ENCODE data around the gene KIF7. TPM values are rescaled to one million over a fixed set of nuclear protein-coding genes. Genes with fewer than 3 reads are reported as not detected.

KIF7 gene
- total RNA-seq, 1 experiment from 2014 or later = 20.4 TPM

- Mint-ChIP-seq H3K36me3 (no peaks in the 10 kb centered on the region), H3K27ac (no peak overlapping the region), H3K4me3 (peak overlapping the region; percentile 63), H3K9me3 (peaks cover 4% of the 10 kb centered on the region), H3K4me1 (peaks cover 14% of the 10 kb centered on the region), H3K27me3 (ENCODE audit: low read depth) (peaks cover 29% of the 10 kb centered on the region)
- CTCF ChIA-PET = interaction anchor here (1.5 to 5.0 kb wide), 4 partner anchors 8 to 210 kb away, joined by 4 to 33 read pairs (median 11); no protein-coding TSS in a partner anchor
- no peak for TF ChIP-seq ETV6 (CRISPR knock-in tag; IDR thresholded peaks at IDR 0.05)
- TF ChIP-seq TEAD4 (CRISPR knock-in tag; IDR thresholded peaks at IDR 0.05) = no peak
- no peak for TF ChIP-seq GABPB1 (CRISPR knock-in tag; IDR thresholded peaks at IDR 0.05)
- TF ChIP-seq ZNF281 (CRISPR knock-in tag; IDR thresholded peaks at IDR 0.05) = no peak
- no peak for TF ChIP-seq AFF4 (CRISPR knock-in tag; IDR thresholded peaks at IDR 0.05; ENCODE audit: borderline replicate concordance)
- TF ChIP-seq ATF3 (CRISPR knock-in tag; conservative IDR thresholded peaks at IDR 0.05) = no peak
- no peak for TF ChIP-seq ZNF263 (CRISPR knock-in tag; IDR thresholded peaks at IDR 0.05; ENCODE audit: low read depth)
- no peak for TF ChIP-seq ZSCAN18 (CRISPR knock-in tag; IDR thresholded peaks at IDR 0.05)
- no peak for TF ChIP-seq KAT7 (CRISPR knock-in tag; IDR thresholded peaks at IDR 0.05; ENCODE audit: borderline replicate concordance)
- TF ChIP-seq NFATC4 (CRISPR knock-in tag; IDR thresholded peaks at IDR 0.05) = no peak
- TF ChIP-seq HMGXB4 (CRISPR knock-in tag; IDR thresholded peaks at IDR 0.05) = no peak
- TF ChIP-seq RELA (CRISPR knock-in tag; IDR thresholded peaks at IDR 0.05; ENCODE audit: borderline replicate concordance) = no peak
- no peak for TF ChIP-seq FOXP1 (CRISPR knock-in tag; IDR thresholded peaks at IDR 0.05; ENCODE audit: borderline replicate concordance)
- TF ChIP-seq CTCF (IDR thresholded peaks at IDR 0.05) = no peak
- TF ChIP-seq NR1H2 (CRISPR knock-in tag; IDR thresholded peaks at IDR 0.05) = no peak
- TF ChIP-seq EMX1 (CRISPR knock-in tag; IDR thresholded peaks at IDR 0.05) = no peak
- DNase-seq (ENCODE audit: low spot score) (no peak), ATAC-seq (no peak)
- POLR2A ChIA-PET = interaction anchor here (0.5 kb wide), 1 partner anchor 135 kb away, joined by 4 read pairs; no protein-coding TSS in a partner anchor
Measured at GRCh38 chr15:89664441-89665350, 9.4 kb upstream of the KIF7 start.

Data from WTC11 (cell line).